Measurements from ENCODE around the gene ANKRD53.

ANKRD53 gene

GRCh38 chr2:70977605-70978205, 725 bp upstream of the ANKRD53 start:
- TF ChIP-seq, protein P1, sequence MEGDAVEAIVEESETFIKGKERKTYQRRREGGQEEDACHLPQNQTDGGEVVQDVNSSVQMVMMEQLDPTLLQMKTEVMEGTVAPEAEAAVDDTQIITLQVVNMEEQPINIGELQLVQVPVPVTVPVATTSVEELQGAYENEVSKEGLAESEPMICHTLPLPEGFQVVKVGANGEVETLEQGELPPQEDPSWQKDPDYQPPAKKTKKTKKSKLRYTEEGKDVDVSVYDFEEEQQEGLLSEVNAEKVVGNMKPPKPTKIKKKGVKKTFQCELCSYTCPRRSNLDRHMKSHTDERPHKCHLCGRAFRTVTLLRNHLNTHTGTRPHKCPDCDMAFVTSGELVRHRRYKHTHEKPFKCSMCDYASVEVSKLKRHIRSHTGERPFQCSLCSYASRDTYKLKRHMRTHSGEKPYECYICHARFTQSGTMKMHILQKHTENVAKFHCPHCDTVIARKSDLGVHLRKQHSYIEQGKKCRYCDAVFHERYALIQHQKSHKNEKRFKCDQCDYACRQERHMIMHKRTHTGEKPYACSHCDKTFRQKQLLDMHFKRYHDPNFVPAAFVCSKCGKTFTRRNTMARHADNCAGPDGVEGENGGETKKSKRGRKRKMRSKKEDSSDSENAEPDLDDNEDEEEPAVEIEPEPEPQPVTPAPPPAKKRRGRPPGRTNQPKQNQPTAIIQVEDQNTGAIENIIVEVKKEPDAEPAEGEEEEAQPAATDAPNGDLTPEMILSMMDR (conservative IDR thresholded peaks at IDR 0.05; ENCODE audit: low read depth) = peak; percentile 52; the same call in 1 of the 2 replicates
- POLR2A ChIA-PET (ENCODE audit: low non-redundant PET) = no interaction called here
- DNase-seq (ENCODE audit: low spot score) = peak; percentile 34
- CTCF ChIA-PET = interaction anchor here (0.7 to 2.8 kb wide), 3 partner anchors 13 to 106 kb away, joined by 3 to 18 read pairs (median 3); no protein-coding TSS in a partner anchor
- H3K27ac ChIP-seq = peak overlapping the region; percentile 80

DNA sequence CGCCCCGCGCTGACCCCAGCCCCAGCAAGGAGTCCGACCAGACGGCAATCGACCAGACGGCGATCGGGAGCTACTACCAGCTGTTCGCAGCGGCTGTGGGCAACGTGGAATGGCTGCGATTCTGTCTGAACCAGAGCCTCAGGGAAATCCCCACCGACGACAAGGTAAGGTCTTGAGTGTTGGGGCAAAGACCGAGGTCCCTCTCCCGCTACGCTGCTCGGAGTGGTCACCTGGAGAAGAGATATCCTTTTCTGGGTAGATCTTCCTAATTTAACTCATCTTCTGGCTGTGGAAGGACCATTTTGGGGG, 704 bp downstream of the ANKRD53 start:
- ChIA-PET POLR2A (ENCODE audit: low non-redundant PET) (no interaction called here), CTCF (interaction anchor here (2.8 kb wide), 1 partner anchor 14 kb away, joined by 18 read pairs; no protein-coding TSS in a partner anchor)
- no peak overlapping the region for H3K27ac ChIP-seq
- no peak for DNase-seq (ENCODE audit: low spot score)
- TF ChIP-seq, protein P1 (conservative IDR thresholded peaks at IDR 0.05; ENCODE audit: low read depth) = no peak

- CTCF ChIA-PET = no interaction called here
- no peak overlapping the region for H3K27ac ChIP-seq
- DNase-seq (ENCODE audit: low spot score) = no peak
- TF ChIP-seq, protein P1 (conservative IDR thresholded peaks at IDR 0.05; ENCODE audit: low read depth) = no peak
- POLR2A ChIA-PET (ENCODE audit: low non-redundant PET) = no interaction called here
Observed at GRCh38 chr2:70979626-70980025, 1.2 kb downstream of the ANKRD53 start.

GRCh38 chr2:70981421-70981820, 3.0 kb downstream of the ANKRD53 start:
- TF ChIP-seq, protein P1 (conservative IDR thresholded peaks at IDR 0.05; ENCODE audit: low read depth) = no peak
- CTCF ChIA-PET = no interaction called here

DNA sequence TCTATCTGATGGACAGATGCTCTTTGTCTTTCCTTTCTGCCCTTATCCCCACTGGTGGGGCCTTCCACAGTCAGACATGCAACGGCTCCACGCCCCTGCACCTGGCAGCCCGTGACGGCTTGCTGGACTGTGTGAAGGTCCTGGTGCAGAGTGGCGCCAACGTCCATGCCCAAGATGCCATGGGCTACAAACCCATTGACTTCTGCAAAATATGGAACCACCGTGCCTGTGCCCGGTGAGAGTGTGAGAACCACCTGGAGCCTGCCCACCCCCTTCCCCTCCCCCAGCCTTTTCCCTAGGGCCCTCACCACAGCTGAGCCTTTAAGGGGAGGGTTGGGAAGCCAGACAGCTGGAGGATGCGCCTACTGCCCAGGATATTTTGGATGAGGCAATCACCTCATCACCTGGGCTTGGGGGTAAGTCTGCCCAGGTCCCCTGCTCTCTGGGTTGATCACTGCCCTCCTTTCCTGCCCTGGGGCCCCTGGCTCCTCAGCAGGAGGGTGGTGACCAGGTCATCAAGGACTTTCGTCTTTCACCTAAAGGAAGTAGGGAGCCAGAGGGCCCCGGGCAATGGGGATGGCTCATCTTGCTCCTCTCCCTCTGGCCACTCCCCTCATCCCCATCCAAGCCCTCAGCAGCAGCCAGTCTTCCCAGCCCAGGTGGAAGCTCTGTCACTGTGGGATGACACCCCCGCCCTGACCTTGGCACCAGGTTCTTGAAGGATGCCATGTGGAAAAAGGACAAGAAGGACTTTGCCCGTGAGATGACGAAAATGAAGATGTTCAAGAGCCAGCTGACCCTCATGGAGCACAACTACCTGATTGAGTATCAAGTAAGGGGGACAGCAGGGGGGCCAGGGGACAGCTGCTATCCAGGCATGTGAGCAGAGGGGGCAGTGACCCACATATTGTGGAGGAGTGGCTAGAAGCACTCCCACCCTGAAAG, 3.7 kb downstream of the ANKRD53 start:
- ChIA-PET CTCF (interaction anchor here (0.6 to 1.0 kb wide), 2 partner anchors 19 to 1048 kb away, joined by 3 read pairs; no protein-coding TSS in a partner anchor), POLR2A (ENCODE audit: low non-redundant PET) (no interaction called here)
- H3K27ac ChIP-seq = no peak overlapping the region
- no peak for DNase-seq (ENCODE audit: low spot score)
- TF ChIP-seq, protein P1 (conservative IDR thresholded peaks at IDR 0.05; ENCODE audit: low read depth) = no peak

More at GRCh38 chr2:70981421-70981820, 3.0 kb downstream of the ANKRD53 start:
- H3K27ac ChIP-seq = no peak overlapping the region
- no peak for DNase-seq (ENCODE audit: low spot score)
- POLR2A ChIA-PET (ENCODE audit: low non-redundant PET) = no interaction called here

- ChIA-PET POLR2A (ENCODE audit: low non-redundant PET) (no interaction called here), CTCF (interaction anchor here (0.6 to 1.0 kb wide), 2 partner anchors 18 to 1048 kb away, joined by 3 read pairs; no protein-coding TSS in a partner anchor)
- DNase-seq (ENCODE audit: low spot score) = no peak
- TF ChIP-seq, protein P1 (conservative IDR thresholded peaks at IDR 0.05; ENCODE audit: low read depth) = no peak
- H3K27ac ChIP-seq = no peak overlapping the region
Observed at GRCh38 chr2:70982971-70983370, 4.5 kb downstream of the ANKRD53 start.

All from RWPE1 (cell line).